Peyer's patch (tissue), 4 donors: ENCODE data around the gene EZH2.

ENCODE experiments used
- POLR2A ChIP-seq, 2 donors: fragments of 450-650 bp; IDR thresholded peaks; one replicate each; pipeline ENCODE4 v1.5.1; 2017; ENCODE audit warnings: antibody characterized with exemption in 2 of 2, mild to moderate bottlenecking in 2 of 2, moderate library complexity in 2 of 2
- TF ChIP-seq, protein P1 (sequence below), 6 experiments: fragments of 450-650 bp in 4 of 6; fragments of 200-600 bp in 2 of 6; sonication (generic) in 1 of 6; IDR thresholded peaks; one replicate each; pipeline ENCODE4 v1.5.1; 2017 to 2019; ENCODE audit warnings: antibody characterized with exemption in 6 of 6, mild to moderate bottlenecking in 3 of 6, moderate library complexity in 1 of 6

DNA sequence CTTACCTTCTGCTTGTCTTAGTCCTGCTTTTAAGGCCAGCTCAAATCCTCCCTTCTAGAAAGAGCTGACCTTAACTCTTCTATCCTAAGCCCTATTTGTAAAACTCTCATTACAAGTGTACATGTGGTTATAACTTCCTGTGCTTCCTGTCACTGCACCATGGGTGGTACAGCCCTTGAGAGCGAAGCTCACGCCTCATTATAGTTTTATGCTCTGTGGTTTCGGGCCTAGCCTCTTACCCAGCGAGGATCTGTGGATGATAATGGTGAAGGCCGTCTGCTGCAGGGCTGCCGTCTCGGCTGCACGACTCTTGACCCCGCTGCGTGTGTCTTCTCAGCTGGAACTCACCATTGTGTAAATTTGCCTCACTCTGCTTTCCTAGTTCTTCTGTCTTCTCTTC is 110.8 kb downstream of the EZH2 start:
- TF ChIP-seq, protein P1, sequence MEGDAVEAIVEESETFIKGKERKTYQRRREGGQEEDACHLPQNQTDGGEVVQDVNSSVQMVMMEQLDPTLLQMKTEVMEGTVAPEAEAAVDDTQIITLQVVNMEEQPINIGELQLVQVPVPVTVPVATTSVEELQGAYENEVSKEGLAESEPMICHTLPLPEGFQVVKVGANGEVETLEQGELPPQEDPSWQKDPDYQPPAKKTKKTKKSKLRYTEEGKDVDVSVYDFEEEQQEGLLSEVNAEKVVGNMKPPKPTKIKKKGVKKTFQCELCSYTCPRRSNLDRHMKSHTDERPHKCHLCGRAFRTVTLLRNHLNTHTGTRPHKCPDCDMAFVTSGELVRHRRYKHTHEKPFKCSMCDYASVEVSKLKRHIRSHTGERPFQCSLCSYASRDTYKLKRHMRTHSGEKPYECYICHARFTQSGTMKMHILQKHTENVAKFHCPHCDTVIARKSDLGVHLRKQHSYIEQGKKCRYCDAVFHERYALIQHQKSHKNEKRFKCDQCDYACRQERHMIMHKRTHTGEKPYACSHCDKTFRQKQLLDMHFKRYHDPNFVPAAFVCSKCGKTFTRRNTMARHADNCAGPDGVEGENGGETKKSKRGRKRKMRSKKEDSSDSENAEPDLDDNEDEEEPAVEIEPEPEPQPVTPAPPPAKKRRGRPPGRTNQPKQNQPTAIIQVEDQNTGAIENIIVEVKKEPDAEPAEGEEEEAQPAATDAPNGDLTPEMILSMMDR (IDR thresholded peaks at IDR 0.05), result no peak
- no peak for TF ChIP-seq POLR2A (IDR thresholded peaks at IDR 0.05)
